KG1 (cell line): ENCODE measurements around the gene PLAU.
"Not testable (repeated sequence)": the region's sequence is repeated elsewhere in the genome, so short reads cannot be mapped to it uniquely, and the experiment has no call there.

Source experiments
- DNase-seq: peaks from one replicate; lab custom pipeline; 2025; lab: John Stamatoyannopoulos, UW

Gene PLAU

DNA sequence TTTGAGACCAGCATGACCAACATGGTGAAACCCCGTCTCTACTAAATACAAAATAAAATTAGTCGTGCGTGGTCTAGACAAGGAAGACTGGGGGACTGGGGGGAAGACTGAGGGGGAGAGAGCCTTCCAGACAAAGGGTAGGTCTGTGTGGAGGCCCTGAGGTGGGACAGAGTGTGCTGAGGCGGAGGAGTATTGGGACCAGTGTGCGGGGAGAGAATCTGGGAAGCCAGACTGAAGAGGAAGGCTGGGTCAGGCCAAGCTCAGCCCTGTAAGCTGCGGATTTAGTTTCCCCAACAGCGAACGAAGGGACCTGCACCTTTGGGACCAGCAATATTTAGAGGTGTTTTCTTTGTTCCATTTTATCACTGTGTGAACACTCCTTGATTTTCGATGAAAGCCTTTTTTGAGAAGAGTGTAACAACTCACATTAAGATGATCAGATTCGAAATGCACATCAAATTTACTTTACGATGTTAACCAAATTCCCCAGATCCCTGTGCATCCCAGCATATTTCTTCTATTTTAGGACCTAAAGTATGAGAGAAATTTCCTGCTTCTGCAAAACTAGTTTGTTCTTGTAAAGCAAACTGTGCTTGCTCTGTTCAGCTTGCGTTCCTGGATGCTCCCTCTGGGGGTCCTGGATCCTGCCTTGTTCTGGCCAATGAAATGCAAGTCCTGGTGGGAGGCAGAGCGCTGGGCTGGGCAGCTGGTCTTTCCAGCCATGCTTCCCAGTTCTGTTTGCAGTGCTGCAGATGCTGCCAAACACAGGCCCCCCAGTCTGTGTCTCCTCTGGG, 39.4 kb downstream of the PLAU start:
- DNase-seq, result no peak

DNA sequence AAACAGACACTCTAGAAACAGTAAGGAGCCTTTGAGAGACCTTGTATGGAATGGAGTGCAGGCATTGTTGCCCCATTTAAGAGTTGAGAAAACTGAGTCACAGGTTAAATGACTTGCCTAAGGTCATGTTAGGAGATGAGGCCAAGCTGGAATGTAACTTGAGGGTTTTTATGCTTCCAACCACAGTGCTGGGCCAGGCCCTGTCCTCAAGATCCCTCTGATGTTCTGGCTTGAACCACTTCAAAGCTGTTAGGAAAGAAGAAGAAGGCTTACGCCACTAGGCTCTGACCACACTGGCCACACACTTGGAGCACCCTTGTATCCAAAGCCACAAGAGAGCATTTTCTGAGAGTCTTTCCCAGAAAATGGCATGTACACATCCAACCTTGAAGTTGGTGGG, 42.7 kb downstream of the PLAU start:
- DNase-seq, result no peak

DNA sequence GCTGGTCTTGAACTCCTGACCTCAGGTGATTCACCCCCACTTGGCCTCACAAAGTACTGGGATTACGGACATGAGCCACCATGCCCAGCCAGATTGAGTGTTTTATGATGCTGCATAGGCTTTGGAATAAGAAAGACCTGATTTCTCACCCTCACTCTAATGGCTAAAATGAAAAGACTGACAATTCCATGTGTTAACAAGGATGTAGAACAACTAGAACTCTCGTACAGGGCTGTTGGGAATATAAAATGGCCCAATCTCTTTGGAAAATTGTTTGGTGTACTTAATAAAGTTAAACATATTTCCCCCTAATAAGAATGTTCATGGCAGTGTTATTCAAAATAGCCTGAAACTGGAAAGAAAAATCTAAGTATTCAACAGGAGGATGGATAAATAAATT, 43.8 kb downstream of the PLAU start:
- no peak for DNase-seq

DNA sequence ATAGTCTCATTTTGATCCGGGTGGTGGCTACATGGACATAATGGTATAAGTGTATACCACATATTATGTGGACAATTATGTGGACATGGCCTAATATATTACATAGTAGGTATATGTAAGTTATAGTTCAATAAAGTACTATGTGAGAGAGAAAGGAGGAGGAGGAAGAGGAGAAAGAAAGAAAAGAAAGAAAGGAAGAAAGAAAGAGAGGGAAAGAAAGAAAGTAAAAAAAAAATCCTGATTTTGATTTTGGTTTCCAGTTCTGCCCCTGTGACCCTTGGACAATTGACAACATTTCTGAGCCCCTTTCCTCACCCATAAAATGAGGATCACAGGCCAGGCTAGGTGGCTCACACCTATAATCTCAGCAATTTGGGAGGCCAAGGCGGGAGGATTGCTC, 44.8 kb downstream of the PLAU start:
- no peak for DNase-seq

DNA sequence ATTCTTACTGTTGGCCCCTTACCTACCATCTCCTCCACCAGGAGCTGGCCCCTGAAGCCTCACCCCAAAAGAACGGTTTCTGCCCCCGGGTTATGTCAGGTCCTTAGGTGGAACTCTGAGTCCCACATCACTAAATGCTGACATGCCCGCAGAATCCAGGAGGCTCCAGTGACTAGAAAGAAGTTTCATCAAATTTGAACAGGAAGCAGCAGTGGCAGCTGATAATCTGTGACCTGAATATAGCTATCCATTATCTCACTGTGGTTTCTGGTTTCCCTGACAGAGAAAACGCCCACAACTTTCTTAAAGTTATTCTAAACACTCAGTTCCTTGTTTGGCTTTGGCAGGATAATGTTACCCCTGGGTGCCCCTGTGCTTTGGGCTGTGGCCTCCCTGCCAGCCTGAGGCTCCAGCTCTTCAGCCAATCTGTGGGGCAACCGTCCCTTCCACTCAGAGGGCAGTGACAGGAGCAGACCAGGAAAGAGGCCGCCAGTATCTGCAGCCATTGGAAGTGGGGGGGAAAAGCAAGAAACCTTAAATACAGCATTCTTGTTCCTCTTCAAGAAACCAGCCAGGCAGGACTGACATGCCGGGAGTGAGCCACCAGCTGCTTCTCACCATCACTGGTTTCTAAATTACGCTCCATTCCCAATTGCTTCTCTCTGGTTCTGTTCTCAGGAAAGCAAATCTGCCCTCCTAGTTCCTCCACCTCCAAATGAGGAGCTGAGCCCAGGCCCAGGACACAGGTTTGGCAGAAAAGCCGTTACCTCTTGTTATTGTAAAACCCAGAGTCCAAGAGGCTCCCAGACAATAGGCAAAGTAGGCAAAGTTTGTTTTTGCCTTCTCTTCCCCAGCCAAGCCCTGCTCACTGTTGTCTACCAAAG, 45.8 kb downstream of the PLAU start:
- DNase-seq, result peak; percentile 81

DNA sequence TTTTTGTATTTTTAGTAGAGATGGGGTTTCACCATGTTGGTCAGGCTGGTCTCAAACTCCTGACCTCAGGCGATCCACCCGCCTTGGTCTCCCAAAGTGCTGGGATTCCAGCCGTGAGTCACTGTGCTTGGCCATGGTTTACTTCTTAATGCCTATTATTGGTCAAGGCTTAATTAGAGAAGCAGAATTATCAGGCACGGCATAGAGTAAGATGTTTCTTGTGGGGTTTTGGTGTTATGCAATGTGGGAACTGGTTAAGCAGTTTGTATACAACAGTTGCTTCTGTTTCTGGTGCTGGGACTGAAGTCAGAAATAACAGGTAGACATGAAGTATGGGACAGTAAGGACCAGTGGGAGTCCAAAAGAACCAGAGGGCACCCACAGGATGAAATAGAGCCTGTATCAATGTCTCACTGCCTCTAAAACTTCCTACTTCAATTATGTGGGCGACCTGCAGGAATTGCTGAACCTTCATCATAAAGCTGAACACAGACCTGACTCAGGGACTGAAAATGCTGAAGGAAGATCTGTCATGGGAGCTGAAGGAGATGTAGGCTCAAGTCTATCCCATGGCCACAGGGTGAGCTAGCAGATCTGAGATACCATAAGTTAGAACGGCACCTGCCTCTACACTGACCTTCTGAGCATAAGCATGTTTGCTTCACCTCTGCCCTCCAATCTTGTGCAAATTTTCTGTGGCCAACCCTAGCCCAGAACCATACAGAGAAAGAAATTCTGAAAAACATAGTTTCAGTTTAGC, 48.7 kb downstream of the PLAU start:
- DNase-seq, result no peak

DNA sequence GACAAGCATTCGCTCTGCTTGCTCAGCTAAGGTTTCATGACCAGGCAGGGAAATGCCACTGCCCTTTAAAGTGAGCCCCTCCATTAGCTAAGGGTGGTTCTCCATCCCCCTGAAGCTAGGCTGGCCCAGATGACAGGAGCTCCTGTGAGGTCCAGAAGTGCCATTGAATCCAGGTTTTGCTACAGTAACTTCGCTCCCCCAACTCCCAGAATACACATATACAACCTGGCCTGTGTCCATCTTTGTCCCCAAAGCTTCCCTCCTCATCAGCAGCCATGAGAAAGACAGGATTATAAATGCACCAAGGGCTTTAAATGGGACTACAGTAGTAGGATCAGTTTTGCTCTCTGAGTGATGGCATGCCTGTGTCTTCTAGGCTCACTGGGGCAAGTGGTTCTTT, 51.5 kb downstream of the PLAU start:
- no peak for DNase-seq

DNA sequence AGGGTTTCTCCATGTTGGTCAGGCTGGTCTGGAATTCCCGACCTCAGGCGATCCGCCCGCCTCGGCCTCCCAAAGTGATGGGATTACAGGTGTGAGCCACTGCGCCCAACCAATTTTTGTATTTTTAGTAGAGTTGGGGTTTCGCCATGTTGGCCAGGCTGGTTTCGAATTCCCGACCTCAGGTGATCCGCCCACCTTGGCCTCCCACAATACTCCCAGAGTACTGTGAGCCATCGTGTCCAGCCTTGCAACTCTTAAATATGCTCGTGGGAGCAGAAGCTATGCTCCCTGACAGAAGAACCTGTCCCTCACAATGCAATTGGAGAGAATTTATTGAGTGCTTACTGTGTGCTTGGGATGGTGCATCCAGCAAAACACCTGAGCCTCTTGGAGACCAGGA, 52.6 kb downstream of the PLAU start:
- DNase-seq, result not testable (repeated sequence)

DNA sequence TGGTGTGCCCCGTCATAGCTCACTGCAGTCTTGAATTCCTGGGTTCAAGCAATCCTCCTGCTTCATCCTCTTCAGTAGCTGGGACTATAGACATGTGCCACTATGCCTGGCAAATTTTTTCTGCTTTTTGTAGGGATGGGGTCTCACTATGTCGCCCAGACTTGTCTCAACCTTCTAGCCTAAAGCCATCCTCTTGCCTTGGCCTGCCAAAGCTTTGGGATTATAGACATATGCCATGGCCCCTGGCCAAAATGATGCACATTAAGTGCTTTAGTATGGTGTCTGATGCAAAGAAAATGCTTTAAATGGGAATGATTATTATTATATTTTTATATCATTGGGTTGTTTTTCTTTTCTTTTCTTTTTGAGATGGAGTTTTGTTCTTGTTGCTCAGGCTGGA, 53.8 kb downstream of the PLAU start:
- no peak for DNase-seq

DNA sequence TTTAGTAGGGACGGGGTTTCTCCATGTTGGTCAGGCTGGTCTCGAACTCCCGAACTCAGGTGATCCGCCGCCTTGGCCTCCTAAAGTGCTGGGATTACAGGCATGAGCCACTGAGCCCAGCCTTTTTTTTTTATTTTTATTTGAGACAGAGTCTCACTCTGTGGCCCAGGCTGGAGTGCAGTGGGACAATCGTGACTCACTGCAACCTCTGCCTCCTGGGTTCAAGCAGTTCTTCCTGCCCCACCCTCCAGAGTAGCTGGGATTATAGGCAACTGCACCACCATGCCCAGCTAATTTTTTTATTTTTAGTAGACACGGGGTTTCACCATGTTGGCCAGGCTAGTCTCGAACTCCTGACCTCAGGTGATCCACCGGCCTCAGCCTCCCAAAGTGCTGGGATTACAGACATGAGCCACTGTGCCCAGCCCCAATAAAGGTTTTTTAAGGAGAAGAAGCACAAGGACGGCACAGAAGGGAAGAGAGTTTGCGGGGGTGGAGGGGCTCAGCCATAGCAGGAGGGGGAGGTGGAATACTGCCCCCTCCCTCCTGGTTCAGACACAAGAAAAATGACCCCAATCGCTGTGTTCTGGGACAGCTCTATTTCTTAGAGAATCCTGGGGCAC, 54.4 kb downstream of the PLAU start:
- DNase-seq, result not testable (repeated sequence)

DNA sequence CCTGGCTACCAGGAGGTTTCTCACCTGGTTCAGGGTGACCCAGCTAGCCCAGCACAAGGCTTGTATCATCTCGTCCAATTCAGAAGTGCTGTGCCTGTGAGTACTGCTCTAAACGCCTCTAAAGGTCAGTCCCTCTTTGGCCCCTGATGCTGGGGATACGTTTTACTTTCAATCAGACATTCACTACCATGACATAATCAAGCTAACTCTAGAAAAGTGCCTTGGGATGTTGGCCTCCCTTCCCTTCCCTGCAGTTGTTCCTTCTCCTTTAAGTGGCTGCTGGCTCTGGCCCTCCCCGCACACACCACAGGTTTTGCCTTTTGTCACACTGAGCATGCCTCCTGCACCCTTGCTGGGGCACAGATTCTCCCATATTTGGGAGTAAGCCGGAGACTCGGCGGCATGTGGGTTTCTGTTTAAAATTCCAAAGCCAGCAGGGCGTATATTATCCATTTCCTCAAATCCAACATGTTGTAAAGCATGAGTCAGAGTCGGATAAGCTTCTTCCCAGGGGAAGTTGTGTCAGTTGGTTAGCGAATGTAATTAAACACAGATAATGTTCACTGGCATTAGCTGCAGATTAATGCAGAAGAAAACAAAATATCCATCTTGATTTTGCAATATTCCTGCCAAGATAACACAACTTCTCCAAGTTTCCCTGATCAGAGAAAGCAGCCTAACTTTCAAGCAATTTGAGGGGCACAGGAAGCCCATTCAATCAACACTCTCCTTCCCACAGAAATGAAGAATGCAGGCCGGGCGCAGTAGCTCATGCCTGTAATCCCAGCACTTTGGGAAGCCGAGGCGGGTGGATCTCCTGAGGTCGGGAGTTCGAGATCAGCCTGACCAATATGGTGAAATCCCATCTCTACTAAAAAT, 55.2 kb downstream of the PLAU start:
- DNase-seq, result no peak

DNA sequence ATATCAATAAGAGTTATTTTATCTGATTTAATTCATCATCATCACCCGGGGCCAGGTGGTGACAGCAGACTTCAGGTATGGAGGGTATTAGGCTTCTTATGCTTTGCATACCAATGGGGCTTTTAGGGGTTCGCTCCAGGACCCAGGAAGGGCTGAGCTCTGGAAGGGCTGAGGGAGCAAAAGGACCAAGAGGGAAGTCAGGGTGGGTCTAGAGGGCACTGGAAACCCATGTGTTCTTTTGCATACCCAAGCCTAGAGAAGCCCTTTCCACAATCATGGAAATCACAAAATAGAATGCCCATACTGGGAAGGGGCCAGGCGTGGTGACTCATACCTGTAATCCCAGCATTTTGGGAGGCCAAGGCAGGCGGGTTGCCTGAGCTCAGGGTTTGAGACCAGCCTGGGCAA, 56.1 kb downstream of the PLAU start:
- DNase-seq, result no peak
